Right hindlimb (tissue), 1 donor: ENCODE results near the gene PIM3.

ENCODE experiments used
- DNase-seq: peaks from one replicate; pipeline ENCODE4 v3.0.0-alpha.2; 2018

Gene PIM3

GRCh38 chr22:50009251-50009650 lies 48.7 kb downstream of the PIM3 start:
- no peak for DNase-seq

DNA sequence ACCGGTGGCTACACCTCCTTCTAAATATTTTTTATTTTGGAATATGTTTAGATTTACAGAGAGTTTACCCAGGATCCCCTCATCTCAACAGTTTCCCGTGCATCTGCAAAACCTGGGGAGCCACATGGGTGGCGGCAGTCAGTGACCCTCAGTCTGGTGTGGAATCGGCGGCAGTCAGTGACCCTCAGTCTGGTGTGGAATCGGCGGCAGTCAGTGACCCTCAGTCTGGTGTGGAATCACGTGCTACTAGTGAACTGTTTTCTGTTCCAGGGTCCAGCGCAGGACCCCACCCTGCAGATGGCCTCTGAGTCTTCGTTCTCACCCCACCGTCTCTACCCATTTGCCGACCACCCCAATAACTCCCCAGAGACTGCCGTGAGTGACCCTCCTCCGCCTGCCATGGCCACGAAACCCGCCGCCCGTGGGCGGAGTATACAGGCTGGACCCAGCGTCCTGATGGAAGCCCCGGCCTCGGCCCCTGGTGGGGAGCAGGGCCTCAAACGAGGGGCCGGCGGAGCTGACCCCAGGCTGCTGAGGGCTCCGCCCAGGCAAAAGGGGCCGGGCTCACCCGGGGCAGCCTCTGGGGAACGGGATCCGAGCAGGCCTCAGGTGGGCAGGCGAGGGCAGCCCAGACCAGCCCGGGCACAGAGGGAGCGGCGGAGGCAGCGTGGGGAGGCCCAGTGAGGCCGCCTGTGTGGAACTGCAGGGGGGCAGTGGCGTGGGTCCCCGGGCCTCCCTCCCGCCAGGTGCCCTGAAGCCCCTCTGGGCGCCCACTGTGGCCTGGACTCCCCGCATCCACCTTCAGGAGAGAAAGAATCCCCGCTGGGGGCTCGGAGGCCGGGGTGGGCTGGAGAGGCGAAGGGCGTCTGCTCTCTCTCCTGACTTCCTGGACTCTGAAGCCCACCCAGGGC lies 49.4 kb downstream of the PIM3 start:
- peak; percentile 14 for DNase-seq

DNA sequence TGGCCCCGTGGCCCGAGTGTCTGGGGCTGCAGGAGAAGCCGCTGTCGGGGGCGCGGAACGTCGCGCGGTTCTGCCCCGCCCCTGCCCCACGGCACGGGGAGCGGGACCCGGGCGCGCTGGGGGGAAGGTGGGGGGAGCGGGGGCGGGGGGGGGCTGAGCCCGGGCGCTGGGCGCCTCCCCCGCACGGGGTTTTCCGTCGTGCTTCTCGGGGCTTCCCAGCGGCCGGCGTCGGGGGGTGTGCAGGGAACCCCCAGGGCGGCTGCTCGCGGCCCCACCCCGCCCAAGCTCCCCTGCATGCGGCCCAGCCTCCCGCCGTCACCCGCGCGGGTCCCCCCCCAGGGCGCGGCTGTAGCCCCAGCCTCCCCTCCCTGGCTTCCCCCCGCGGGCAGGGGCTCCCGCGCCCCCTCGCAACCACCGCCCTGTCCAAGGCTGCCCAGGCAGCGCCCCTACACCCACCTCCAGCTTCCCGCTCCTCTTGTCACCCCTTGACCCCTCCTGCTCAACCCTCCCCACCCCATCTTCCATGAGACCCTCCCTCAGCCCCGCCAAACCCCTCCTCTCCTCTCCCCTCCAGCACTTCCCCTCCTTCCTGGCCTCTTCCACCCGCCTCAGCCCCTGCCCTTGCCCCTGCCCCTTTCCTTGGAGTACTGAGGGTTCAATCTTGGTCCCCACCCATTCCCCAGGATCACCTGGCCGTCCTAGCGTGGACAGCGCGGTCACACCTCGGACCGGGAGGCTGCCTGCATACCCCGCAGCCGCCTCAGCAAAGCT lies 50.3 kb downstream of the PIM3 start:
- peak; percentile 15 for DNase-seq

- DNase-seq = peak; percentile 12
These were observed 51.1 kb downstream of the PIM3 start for GRCh38 chr22:50011447-50012210.

DNA sequence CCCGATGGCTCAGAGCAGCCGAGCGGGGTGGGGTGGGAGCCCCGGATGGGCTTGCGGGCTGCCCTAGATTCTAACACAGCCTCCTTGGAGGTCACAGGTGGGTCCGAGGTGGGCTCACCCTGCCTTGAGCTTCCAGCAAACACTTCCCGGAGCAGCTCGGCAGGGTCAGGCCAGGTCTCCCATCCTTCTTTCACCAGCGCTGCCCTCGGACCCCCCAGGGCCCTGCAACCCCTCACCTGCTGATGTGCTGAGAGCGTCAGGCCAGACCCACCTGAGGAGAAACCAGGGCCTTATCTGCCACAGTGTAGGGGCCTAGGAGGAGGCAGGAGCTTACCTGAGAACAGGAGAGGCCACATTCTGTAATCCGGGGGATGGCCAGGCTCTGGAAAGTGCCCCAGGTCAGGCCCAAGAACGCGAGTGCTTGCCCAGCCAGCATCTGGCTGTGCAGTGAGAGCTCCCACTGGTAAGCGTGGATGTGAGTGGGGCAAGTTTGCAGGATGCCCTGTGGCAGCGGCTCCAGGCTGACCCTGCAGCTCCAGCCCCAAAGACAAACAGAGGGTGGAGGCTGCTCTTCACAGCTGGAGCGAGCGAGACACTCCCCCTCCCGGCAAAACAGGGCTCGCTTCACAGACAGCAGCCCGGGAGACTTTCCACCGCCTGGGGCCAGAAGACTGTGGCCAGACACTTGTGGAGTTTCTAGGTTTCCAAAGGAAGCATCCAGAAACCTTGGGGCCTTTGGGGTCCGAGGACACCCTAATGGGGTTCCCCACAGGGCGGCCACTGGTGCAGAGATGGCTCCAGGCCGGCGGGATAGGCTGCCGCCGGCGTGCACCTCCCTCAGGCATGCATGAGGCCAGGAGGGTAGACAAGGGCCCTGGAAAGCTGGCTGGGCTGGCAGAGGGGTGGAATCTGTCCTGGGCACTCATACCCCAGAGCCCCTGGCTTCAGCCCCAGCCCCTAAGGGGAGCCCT lies 51.9 kb downstream of the PIM3 start, which contains the start of gene IL17REL:
IL17REL (minus strand) TSS at position 555 of the 971 bp plus-strand sequence; CDS start at position 436, 119 bp downstream.
- peak; percentile 43 for DNase-seq
